Esophagus squamous epithelium (tissue), 5 donors: Measurements from ENCODE around the gene TBC1D22B. TPM values are rescaled to one million over a fixed set of nuclear protein-coding genes. Genes with fewer than 3 reads are reported as not detected.

ENCODE experiments used
- DNase-seq: peaks from one replicate; lab custom pipeline; 2025; lab: John Stamatoyannopoulos, UW
- H3K27ac ChIP-seq, 4 donors: fragments of 200-600 bp; sonication (generic); one replicate each; pipeline ENCODE4 v1.5.1; 2016 to 2019; ENCODE audit warnings: mild to moderate bottlenecking in 1 of 4
- H3K27me3 ChIP-seq, 4 donors: fragments of 200-600 bp; sonication (generic); 1 replicate in 3 of 4; 2 replicates in 1 of 4; pipeline versions ENCODE4 v1.5.1 to v1.6.0; 2017 to 2021; ENCODE audit warnings: antibody characterized with exemption in 1 of 4
- H3K36me3 ChIP-seq, 3 donors: fragments of 200-600 bp; sonication (generic); one replicate each; pipeline ENCODE4 v1.5.1; 2016 to 2019
- H3K4me1 ChIP-seq, 3 donors: fragments of 200-600 bp; sonication (generic); one replicate each; pipeline ENCODE4 v1.5.1; 2017 to 2019
- H3K4me3 ChIP-seq, 4 donors: fragments of 200-600 bp; sonication (generic); 1 replicate in 3 of 4; 2 replicates in 1 of 4; pipeline ENCODE4 v1.5.1; 2016 to 2019; ENCODE audit warnings: mild to moderate bottlenecking in 2 of 4, moderate library complexity in 1 of 4
- H3K9me3 ChIP-seq, 3 donors: fragments of 200-600 bp; sonication (generic); one replicate each; pipeline ENCODE4 v1.5.1; 2016 to 2019
- POLR2A ChIP-seq, 4 donors: fragments of 450-650 bp; IDR thresholded peaks; one replicate each; pipeline ENCODE4 v1.6.1; 2017; ENCODE audit warnings: antibody characterized with exemption in 4 of 4, mild to moderate bottlenecking in 4 of 4, moderate library complexity in 3 of 4
- WGBS, 2 donors: methylation state at CpG; one replicate each; pipeline ENCODE4 v1.1.5; 2018; 5-methylcytosine and 5-hydroxymethylcytosine counted together
- intact Hi-C: fragments of 100-400 bp; cut with DNase I; formaldehyde crosslinking; loops from one replicate; pipeline ENCODE4 v1.15.0; 2022
- total RNA-seq, 4 donors: library from RNA; depleted of rRNA; stranded (reverse); fragments of >200 nt; gene quantifications; one replicate each; pipeline ENCODE4 v1.1.0, GENCODE V29; 2016
- TF ChIP-seq, protein P1 (sequence below), 6 experiments: fragments of 450-650 bp in 4 of 6; fragments of 200-600 bp in 2 of 6; sonication (generic) in 2 of 6; IDR thresholded peaks; one replicate each; pipeline ENCODE4 v1.5.1; 2016 to 2019; ENCODE audit warnings: antibody characterized with exemption in 6 of 6, mild to moderate bottlenecking in 4 of 6, moderate library complexity in 4 of 6
- donor health status: DM: yes; HTN: yes; CAD: no.

The TBC1D22B gene
- total RNA-seq, 4 donors from 2014 or later, result 8.7 to 13.2 (median 10.4) TPM

DNA sequence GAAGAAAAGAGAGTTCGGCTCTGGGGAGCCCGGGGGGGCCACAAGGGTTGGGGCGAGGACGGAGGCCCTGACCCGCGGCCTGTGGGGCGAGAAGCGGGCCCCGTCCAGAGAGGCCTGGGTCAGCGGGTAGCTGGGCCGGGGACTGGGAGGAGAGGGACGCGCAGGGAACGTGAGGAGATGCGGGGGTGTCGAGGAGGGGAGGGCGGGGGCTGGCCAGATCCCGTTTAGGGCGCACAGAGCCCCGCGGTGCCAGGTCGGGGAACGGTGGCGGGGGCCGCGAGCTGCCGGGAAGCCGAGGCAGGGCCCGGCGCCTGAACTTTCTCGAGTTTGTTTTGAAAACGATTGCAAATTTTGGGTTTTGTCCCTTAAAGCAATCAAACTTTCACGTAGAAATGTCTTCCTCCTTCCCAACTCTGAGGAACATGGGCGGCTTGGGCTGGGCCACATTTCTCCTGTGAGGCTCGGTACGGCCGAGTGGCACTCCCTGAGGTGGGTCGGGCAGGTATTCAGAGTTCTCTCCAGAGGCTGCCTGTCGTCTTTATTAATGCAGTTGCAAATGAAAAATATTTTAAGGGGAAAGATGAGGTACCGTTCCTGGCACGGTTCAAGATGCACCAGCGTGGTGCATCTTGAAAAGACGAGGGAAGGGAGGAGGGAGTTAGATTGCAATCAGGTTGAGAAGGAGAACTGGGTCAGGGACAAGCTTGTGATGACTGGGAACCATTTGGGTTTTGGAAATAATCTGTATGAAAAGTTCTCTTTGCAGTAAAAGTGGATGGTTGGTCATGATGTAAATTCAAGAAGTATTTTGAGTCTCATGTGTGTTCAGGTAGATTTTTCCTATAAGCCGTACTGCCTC is 97.2 kb downstream of the TBC1D22B start:
- TF ChIP-seq POLR2A (IDR thresholded peaks at IDR 0.05), result no peak
- TF ChIP-seq, protein P1, sequence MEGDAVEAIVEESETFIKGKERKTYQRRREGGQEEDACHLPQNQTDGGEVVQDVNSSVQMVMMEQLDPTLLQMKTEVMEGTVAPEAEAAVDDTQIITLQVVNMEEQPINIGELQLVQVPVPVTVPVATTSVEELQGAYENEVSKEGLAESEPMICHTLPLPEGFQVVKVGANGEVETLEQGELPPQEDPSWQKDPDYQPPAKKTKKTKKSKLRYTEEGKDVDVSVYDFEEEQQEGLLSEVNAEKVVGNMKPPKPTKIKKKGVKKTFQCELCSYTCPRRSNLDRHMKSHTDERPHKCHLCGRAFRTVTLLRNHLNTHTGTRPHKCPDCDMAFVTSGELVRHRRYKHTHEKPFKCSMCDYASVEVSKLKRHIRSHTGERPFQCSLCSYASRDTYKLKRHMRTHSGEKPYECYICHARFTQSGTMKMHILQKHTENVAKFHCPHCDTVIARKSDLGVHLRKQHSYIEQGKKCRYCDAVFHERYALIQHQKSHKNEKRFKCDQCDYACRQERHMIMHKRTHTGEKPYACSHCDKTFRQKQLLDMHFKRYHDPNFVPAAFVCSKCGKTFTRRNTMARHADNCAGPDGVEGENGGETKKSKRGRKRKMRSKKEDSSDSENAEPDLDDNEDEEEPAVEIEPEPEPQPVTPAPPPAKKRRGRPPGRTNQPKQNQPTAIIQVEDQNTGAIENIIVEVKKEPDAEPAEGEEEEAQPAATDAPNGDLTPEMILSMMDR (IDR thresholded peaks at IDR 0.05), result no peak
- intact Hi-C loops, result no loop called here

DNA sequence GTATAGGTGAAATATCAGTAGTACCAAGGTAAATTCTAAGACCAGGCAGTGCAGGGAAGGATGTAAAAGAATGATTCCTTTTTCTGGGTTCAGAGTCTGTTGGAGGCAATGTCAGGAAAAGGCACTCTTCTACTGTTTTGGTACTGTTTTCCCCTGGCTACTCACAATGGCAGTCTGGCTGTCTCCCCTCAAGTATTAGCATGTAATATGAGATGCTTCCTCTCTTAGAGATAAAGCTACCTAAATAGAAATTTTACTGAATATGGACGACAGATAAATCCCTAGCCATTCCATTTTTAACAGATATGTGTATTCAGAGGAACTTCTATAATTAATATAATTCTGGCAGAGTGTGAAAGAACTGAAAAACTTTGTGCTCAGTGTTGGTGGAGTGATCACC is 99.7 kb downstream of the TBC1D22B start:
- TF ChIP-seq, protein P1 (IDR thresholded peaks at IDR 0.05), result no peak
- no peak for TF ChIP-seq POLR2A (IDR thresholded peaks at IDR 0.05)
- WGBS, 2 donors, result 43 to 50% methylated on average over 1 of the region's 1 CpG
- intact Hi-C loops, result no loop called here
- no peaks in the 10 kb centered on the region for H3K27me3 ChIP-seq
- no peaks in the 10 kb centered on the region for H3K9me3 ChIP-seq
- H3K4me3 ChIP-seq, result no peak overlapping the region
- H3K4me1 ChIP-seq, result peaks cover 3 to 35% (median 8%) of the 10 kb centered on the region in 3 donors
- DNase-seq, result no peak
- H3K27ac ChIP-seq, result no peak overlapping the region
- peaks cover 0 to 28% (median 6%) of the 10 kb centered on the region in 3 donors for H3K36me3 ChIP-seq

More for the DNA sequence above, 97.2 kb downstream of the TBC1D22B start:
- 3 to 9% methylated on average over 17 to 37 of the region's 44 CpGs for WGBS, 2 donors
- peak overlapping the region; percentile 76 to 89 (median 80) for H3K4me3 ChIP-seq
- no peaks in the 10 kb centered on the region for H3K9me3 ChIP-seq
- peak overlapping the region in 3 of 4 donors; percentile 81 to 87 (median 84) for H3K27ac ChIP-seq
- H3K27me3 ChIP-seq, result no peaks in the 10 kb centered on the region
- peaks cover 0 to 3% (median 0%) of the 10 kb centered on the region in 3 donors for H3K36me3 ChIP-seq
- peaks cover 3 to 35% (median 8%) of the 10 kb centered on the region in 3 donors for H3K4me1 ChIP-seq
- no peak for DNase-seq

DNA sequence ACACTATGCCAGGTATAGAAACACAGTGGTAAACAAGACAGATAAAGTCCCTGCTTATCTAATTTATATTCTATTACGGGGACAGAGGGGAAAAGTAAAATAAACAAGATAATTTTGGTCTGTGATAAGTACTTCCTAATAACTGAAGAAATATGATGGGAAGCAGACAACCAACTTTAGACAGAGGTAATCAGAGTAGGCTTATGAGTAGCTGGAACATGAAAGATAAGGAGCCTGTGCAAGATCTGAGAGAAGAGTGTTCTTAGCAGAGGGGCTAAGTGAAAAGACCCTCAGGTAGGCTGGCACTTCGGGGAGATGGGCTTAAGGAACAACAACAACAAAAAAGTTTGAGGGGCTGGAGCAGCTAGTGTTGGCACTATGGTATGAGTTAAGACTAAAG is 100.3 kb downstream of the TBC1D22B start:
- no peak overlapping the region for H3K27ac ChIP-seq
- H3K4me1 ChIP-seq, result peaks cover 3 to 35% (median 8%) of the 10 kb centered on the region in 3 donors
- H3K27me3 ChIP-seq, result no peaks in the 10 kb centered on the region
- H3K4me3 ChIP-seq, result no peak overlapping the region
- no peaks in the 10 kb centered on the region for H3K9me3 ChIP-seq
- WGBS, 2 donors, result 87 to 90% methylated on average over 2 of the region's 2 CpGs
- peaks cover 0 to 34% (median 11%) of the 10 kb centered on the region in 3 donors for H3K36me3 ChIP-seq
- DNase-seq, result no peak
- TF ChIP-seq POLR2A (IDR thresholded peaks at IDR 0.05), result no peak
- TF ChIP-seq, protein P1 (IDR thresholded peaks at IDR 0.05), result no peak
- intact Hi-C loops, result no loop called here

DNA sequence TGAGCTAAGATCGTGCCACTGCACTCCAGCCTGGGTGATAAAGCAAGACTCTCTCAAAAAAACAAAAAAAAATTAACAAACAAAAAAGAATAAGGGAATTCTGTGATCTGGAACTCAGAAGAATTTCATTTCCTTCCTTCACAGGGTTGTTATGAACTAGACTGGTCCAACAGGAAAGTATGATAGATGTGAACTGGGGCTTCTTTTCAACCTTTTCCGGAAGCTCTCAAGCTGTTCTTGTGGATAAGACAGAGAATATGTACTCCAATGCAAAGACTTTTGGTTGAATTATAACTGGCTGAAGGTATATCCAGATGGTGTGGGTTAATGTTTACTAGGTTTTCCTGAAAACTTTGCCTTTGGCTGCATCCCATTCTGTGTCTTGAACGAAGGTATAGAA is 101.5 kb downstream of the TBC1D22B start:
- peaks cover 0 to 26% (median 5%) of the 10 kb centered on the region in 3 donors for H3K4me1 ChIP-seq
- no peak for DNase-seq
- peaks cover 0 to 45% (median 14%) of the 10 kb centered on the region in 3 donors for H3K36me3 ChIP-seq
- no peak for TF ChIP-seq POLR2A (IDR thresholded peaks at IDR 0.05)
- TF ChIP-seq, protein P1 (IDR thresholded peaks at IDR 0.05), result no peak
- no peak overlapping the region for H3K4me3 ChIP-seq
- 77 to 87% methylated on average over 3 of the region's 3 CpGs for WGBS, 2 donors
- H3K9me3 ChIP-seq, result no peaks in the 10 kb centered on the region
- H3K27me3 ChIP-seq, result no peaks in the 10 kb centered on the region
- intact Hi-C loops, result no loop called here
- H3K27ac ChIP-seq, result no peak overlapping the region
